GM12875 (cell line): ENCODE results near the gene BCL2L2.

Source experiments
- H3K4me3 ChIP-seq: one replicate; pipeline ENCODE4 v1.5.1; 2011; ENCODE audit warnings: low read depth, low read length, control low read depth
- CTCF ChIP-seq: IDR thresholded peaks from 2 replicates; pipeline ENCODE4 v1.5.1; 2011; ENCODE audit warnings: low read depth, mild to moderate bottlenecking, control low read depth, inconsistent platforms, low read length, moderate library complexity, borderline replicate concordance; ENCODE audit not compliant: insufficient read depth

The BCL2L2 gene

GRCh38 chr14:23301288-23301968, 5.2 kb upstream of the BCL2L2 start:
- peak overlapping the region; percentile 65 for H3K4me3 ChIP-seq
- TF ChIP-seq CTCF = peak; percentile 86

GRCh38 chr14:23301969-23302289, 4.7 kb upstream of the BCL2L2 start:
- no peak for TF ChIP-seq CTCF
- peak overlapping the region; percentile 65 for H3K4me3 ChIP-seq

GRCh38 chr14:23302290-23303225, 4.1 kb upstream of the BCL2L2 start, which contains the start of gene PPP1R3E:
Gene PPP1R3E (minus strand): TSS chr14:23302859. CDS start chr14:23302576, 283 bp downstream.
- H3K4me3 ChIP-seq = peak within 1 kb of the TSS; percentile 65
- TF ChIP-seq CTCF = no peak

- no peak for TF ChIP-seq CTCF
- H3K4me3 ChIP-seq = peak overlapping the region; percentile 67
Observed at GRCh38 chr14:23307146-23307530, 505 bp downstream of the BCL2L2 start.

GRCh38 chr14:23307687-23308644, 1.3 kb downstream of the BCL2L2 start:
- TF ChIP-seq CTCF = no peak
- H3K4me3 ChIP-seq = no peak overlapping the region

- no peak for TF ChIP-seq CTCF
- no peak overlapping the region for H3K4me3 ChIP-seq
Observed at GRCh38 chr14:23308721-23309445, 2.2 kb downstream of the BCL2L2 start.
